SU-DHL-6 (cell line): ENCODE data around the gene GSDME.

Experiments used
- H2AFZ ChIP-seq: fragments of 200-600 bp; sonication (generic); 2 replicates; pipeline ENCODE4 v1.6.1; 2014; ENCODE audit warnings: low read depth, mild to moderate bottlenecking, moderate library complexity, mixed read lengths, antibody characterized with exemption, low read length; ENCODE audit not compliant: severe bottlenecking
- H3F3A ChIP-seq: fragments of 200-600 bp; shearing (Covaris generic); 2 replicates; pipeline ENCODE4 v1.6.0; 2016; ENCODE audit warnings: antibody characterized with exemption, mild to moderate bottlenecking; ENCODE audit not compliant: insufficient read depth
- H3K27ac ChIP-seq: fragments of 200-600 bp; sonication (generic); 2 replicates; pipeline ENCODE4 v1.5.1; 2016; ENCODE audit warnings: low read depth, mild to moderate bottlenecking, low read length, moderate library complexity, mixed read lengths
- H3K27me3 ChIP-seq: fragments of 200-600 bp; sonication (generic), shearing (Covaris generic); 2 replicates; pipeline ENCODE4 v1.6.0; 2014; ENCODE audit warnings: mild to moderate bottlenecking, low read length
- H3K36me3 ChIP-seq: fragments of 200-600 bp; sonication (generic); 2 replicates; pipeline ENCODE4 v1.6.1; 2014; ENCODE audit warnings: mild to moderate bottlenecking, low read length, mixed read lengths
- H3K4me2 ChIP-seq: fragments of 300-600, 200-600 bp; shearing (Covaris generic), sonication (generic); 2 replicates; pipeline ENCODE4 v1.6.0; 2014; ENCODE audit warnings: low read length, low read depth, mild to moderate bottlenecking; ENCODE audit not compliant: poor library complexity, severe bottlenecking
- H3K4me3 ChIP-seq: fragments of 200-600 bp; sonication (generic); 2 replicates; pipeline ENCODE4 v1.5.1; 2014; ENCODE audit warnings: antibody characterized with exemption, low read length, mild to moderate bottlenecking, mixed read lengths; ENCODE audit not compliant: insufficient read depth, poor library complexity, severe bottlenecking
- H3K79me2 ChIP-seq: fragments of 200-600 bp; sonication (generic); 2 replicates; pipeline ENCODE4 v1.6.1; 2014; ENCODE audit warnings: mild to moderate bottlenecking, low read length, moderate library complexity; ENCODE audit not compliant: insufficient read depth
- H3K9ac ChIP-seq: fragments of 200-600 bp; sonication (generic); 2 replicates; pipeline ENCODE4 v1.7.0; 2014; ENCODE audit warnings: mild to moderate bottlenecking, low read length
- H3K9me2 ChIP-seq: fragments of 200-600 bp; sonication (generic); replicated peaks from 2 replicates; pipeline ENCODE4 v1.6.1; 2014; ENCODE audit warnings: low read length; ENCODE audit not compliant: insufficient read depth
- H3K9me3 ChIP-seq: fragments of 200-600 bp; sonication (generic); 2 replicates; pipeline ENCODE4 v1.6.1; 2014; ENCODE audit warnings: low read length, mixed read lengths; ENCODE audit not compliant: insufficient read depth
- H4K20me1 ChIP-seq: fragments of 200-600 bp; sonication (generic); 2 replicates; pipeline ENCODE4 v1.6.1; 2014; ENCODE audit warnings: low read depth, mild to moderate bottlenecking, antibody characterized with exemption, low read length, moderate library complexity, mixed read lengths
- EZH2phosphoT487 ChIP-seq: fragments of 200-600 bp; sonication (generic), shearing (Covaris generic); conservative IDR thresholded peaks from 2 replicates; pipeline ENCODE4 v1.6.1; 2018; ENCODE audit warnings: mild to moderate bottlenecking, antibody characterized with exemption, low read length, moderate library complexity, mixed read lengths
- TF ChIP-seq, protein P1 (sequence below): fragments of 200-600 bp; sonication (generic); IDR thresholded peaks from one replicate; pipeline ENCODE4 v1.5.1; 2017; ENCODE audit warnings: antibody characterized with exemption, mild to moderate bottlenecking, low read length, moderate library complexity; ENCODE audit not compliant: insufficient read depth, poor library complexity, severe bottlenecking

The GSDME gene

GRCh38 chr7:24653316-24654085 lies 103.8 kb downstream of the GSDME start:
- Histone ChIP-seq H3K4me2 (no peak overlapping the region), H3K9me2 (no peaks in the 10 kb centered on the region), H3K27ac (no peak overlapping the region), H3K9me3 (no peaks in the 10 kb centered on the region), H3K36me3 (peaks cover 12% of the 10 kb centered on the region; the same call in 1 of the 2 replicates), H3K4me3 (no peak overlapping the region), H3K27me3 (no peaks in the 10 kb centered on the region), H3K9ac (no peak overlapping the region), H2AFZ (no peak overlapping the region), H3F3A (no peaks in the 10 kb centered on the region), H3K79me2 (no peaks in the 10 kb centered on the region), H4K20me1 (no peaks in the 10 kb centered on the region)
- TF ChIP-seq, protein P1, sequence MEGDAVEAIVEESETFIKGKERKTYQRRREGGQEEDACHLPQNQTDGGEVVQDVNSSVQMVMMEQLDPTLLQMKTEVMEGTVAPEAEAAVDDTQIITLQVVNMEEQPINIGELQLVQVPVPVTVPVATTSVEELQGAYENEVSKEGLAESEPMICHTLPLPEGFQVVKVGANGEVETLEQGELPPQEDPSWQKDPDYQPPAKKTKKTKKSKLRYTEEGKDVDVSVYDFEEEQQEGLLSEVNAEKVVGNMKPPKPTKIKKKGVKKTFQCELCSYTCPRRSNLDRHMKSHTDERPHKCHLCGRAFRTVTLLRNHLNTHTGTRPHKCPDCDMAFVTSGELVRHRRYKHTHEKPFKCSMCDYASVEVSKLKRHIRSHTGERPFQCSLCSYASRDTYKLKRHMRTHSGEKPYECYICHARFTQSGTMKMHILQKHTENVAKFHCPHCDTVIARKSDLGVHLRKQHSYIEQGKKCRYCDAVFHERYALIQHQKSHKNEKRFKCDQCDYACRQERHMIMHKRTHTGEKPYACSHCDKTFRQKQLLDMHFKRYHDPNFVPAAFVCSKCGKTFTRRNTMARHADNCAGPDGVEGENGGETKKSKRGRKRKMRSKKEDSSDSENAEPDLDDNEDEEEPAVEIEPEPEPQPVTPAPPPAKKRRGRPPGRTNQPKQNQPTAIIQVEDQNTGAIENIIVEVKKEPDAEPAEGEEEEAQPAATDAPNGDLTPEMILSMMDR = no peak

DNA sequence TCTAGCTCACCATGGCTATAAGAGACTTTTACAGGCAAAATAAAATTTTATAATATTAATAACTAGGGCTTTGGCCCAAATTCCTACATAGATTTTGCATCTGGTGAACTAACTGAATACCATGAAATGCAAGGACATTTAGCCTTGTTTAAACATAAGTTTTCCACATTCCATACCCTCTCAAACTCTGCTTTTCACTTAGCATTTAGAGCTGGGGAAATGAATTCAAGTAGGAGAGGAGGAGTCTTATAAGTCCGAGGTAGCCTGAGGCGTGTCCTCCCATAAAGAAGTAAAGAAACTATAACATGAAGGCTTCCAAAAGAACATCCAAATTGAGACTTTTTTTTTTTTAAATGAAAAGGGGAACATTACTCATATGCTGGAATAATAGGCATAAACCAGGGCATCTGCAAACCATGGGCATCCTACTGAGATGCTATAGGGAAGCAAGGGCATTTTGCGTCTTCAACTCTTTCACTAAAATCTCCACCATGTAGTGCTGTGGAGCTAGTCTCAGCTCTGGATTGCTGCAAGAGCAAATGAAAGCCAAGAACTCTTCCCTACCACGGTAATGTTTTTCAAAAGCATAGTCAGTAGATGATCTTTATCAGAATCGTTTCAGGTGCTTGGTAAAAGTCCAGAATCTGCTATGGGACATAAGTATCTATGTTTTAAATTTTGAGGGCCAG lies 104.9 kb downstream of the GSDME start:
- H3K27ac ChIP-seq = no peak overlapping the region
- no peaks in the 10 kb centered on the region for H3F3A ChIP-seq
- no peak overlapping the region for H2AFZ ChIP-seq
- H3K79me2 ChIP-seq = peaks cover 3% of the 10 kb centered on the region; the same call in 1 of the 2 replicates
- H3K9me2 ChIP-seq = no peaks in the 10 kb centered on the region
- H3K36me3 ChIP-seq = peaks cover 11% of the 10 kb centered on the region; the same call in 1 of the 2 replicates
- no peak for TF ChIP-seq EZH2phosphoT487
- TF ChIP-seq, protein P1 = no peak
- no peaks in the 10 kb centered on the region for H3K9me3 ChIP-seq
- H3K4me3 ChIP-seq = no peak overlapping the region
- H4K20me1 ChIP-seq = no peaks in the 10 kb centered on the region
- no peak overlapping the region for H3K9ac ChIP-seq
- no peaks in the 10 kb centered on the region for H3K27me3 ChIP-seq
- H3K4me2 ChIP-seq = no peak overlapping the region
